BLaER1 treated with 17β-estradiol and CSF1 and Interleukin-3, amounts not matched to agents 10 nM and 100 nM (cell line): ENCODE data around the gene CSNK1G2.

Experiments used
- H3K27ac ChIP-seq, 11 experiments: shearing (Covaris generic); formaldehyde crosslinking; 2 replicates each; pipeline ENCODE4 v1.8.1; 2022
- H3K27me3 ChIP-seq, 11 experiments: shearing (Covaris generic); formaldehyde crosslinking; 2 replicates each; pipeline ENCODE4 v1.8.1; 2022
- H3K36me3 ChIP-seq, 11 experiments: shearing (Covaris generic); formaldehyde crosslinking; 2 replicates each; pipeline ENCODE4 v1.8.1; 2022
- H3K4me1 ChIP-seq, 10 experiments: shearing (Covaris generic); formaldehyde crosslinking; 2 replicates each; pipeline ENCODE4 v1.8.1; 2022
- H3K4me2 ChIP-seq, 11 experiments: shearing (Covaris generic); formaldehyde crosslinking; 2 replicates each; pipeline ENCODE4 v1.8.1; 2022
- H3K4me3 ChIP-seq, 10 experiments: shearing (Covaris generic); formaldehyde crosslinking; 2 replicates each; pipeline ENCODE4 v1.8.1; 2022
- H3K9ac ChIP-seq, 11 experiments: shearing (Covaris generic); formaldehyde crosslinking; 2 replicates each; pipeline ENCODE4 v1.8.1; 2022
- H3K9me3 ChIP-seq, 11 experiments: shearing (Covaris generic); formaldehyde crosslinking; replicated peaks in 1 of 11; 2 replicates each; pipeline ENCODE4 v1.8.1; 2022
- H4K20me1 ChIP-seq, 11 experiments: shearing (Covaris generic); formaldehyde crosslinking; 2 replicates each; pipeline ENCODE4 v1.8.1; 2022
- Cebpa-rat ChIP-seq, 11 experiments: shearing (Covaris generic); IDR thresholded peaks; 2 replicates each; pipeline ENCODE4 v1.8.1; 2022

Gene CSNK1G2

DNA sequence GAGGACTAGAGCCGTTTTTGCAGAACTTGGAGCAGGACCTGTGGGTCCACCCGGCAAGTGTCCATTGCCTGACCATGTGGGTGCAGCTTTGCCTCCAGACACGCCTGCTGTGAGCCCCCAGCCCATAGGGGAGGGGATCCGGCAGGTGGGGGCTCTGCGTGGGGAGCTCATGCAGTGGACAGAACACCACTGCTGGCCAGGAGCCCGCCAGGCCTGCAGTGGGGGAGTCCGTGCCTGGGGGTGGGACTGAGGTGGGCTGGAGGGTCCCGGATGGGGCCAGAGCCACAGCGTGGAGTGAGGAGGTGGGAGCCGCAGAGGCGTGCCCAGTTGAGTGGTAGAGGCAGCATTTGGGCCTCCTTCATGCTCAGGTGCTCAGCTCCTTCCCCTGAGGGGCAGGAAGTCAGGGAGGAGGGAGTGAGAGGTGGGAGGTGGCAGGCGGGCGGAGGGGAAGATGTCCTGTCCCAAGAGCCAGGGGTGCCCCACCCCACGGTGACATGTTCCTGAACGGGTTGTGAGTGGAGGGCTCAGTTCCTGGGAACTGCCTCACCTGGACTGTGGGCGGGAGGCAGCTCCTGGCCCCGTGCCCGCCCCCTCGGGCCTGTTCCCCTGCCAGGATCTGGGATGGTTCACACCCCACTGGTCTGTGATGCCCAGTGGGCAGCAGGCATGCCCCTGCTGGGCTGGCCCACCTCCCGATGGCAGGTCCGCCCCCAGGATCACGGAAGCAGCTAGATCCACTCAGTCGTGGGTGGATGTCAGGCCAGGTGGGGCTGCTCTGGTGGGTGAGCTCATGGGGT lies 27.0 kb upstream of the CSNK1G2 start:
- peak overlapping the region in 6 of 11 experiments; percentile 13 to 32 (median 18); a peak in 5 of 22 replicates for H3K4me2 ChIP-seq
- H3K4me1 ChIP-seq = peaks cover 13 to 47% (median 32%) of the 10 kb centered on the region in 10 experiments
- peaks cover 66 to 94% (median 78%) of the 10 kb centered on the region in 11 experiments for H4K20me1 ChIP-seq
- peak overlapping the region in 8 of 11 experiments; percentile 5 to 41 (median 26); a peak in 5 of 22 replicates for H3K9ac ChIP-seq
- H3K27ac ChIP-seq = peak overlapping the region in 1 of 11 experiments; percentile 23; a peak in 2 of 22 replicates
- no peaks in the 10 kb centered on the region for H3K27me3 ChIP-seq
- H3K4me3 ChIP-seq = no peak overlapping the region
- peaks cover 53 to 74% (median 63%) of the 10 kb centered on the region in 11 experiments for H3K36me3 ChIP-seq
- TF ChIP-seq Cebpa-rat (IDR thresholded peaks at IDR 0.05) = no peak
- no peaks in the 10 kb centered on the region for H3K9me3 ChIP-seq

GRCh38 chr19:1914826-1915341 lies 26.1 kb upstream of the CSNK1G2 start:
- peaks cover 60 to 83% (median 70%) of the 10 kb centered on the region in 11 experiments for H3K36me3 ChIP-seq
- no peak for TF ChIP-seq Cebpa-rat (IDR thresholded peaks at IDR 0.05)
- H3K4me3 ChIP-seq = no peak overlapping the region
- peak overlapping the region in 2 of 11 experiments; percentile 11 to 20; a peak in 3 of 22 replicates for H3K27ac ChIP-seq
- H3K9me3 ChIP-seq = no peaks in the 10 kb centered on the region
- no peak overlapping the region for H3K4me2 ChIP-seq
- no peaks in the 10 kb centered on the region for H3K27me3 ChIP-seq
- H4K20me1 ChIP-seq = peaks cover 56 to 90% (median 69%) of the 10 kb centered on the region in 11 experiments
- peak overlapping the region in 3 of 11 experiments; percentile 13 to 24 (median 18); a peak in 2 of 22 replicates for H3K9ac ChIP-seq
- H3K4me1 ChIP-seq = peaks cover 4 to 40% (median 23%) of the 10 kb centered on the region in 10 experiments

- Histone ChIP-seq H3K4me2 (no peak overlapping the region), H3K9me3 (no peaks in the 10 kb centered on the region), H3K4me1 (peaks cover 0 to 24% (median 10%) of the 10 kb centered on the region in 10 experiments; a peak in 14 of 20 replicates), H3K36me3 (peaks cover 77 to 100% (median 86%) of the 10 kb centered on the region in 11 experiments), H4K20me1 (peaks cover 34 to 90% (median 48%) of the 10 kb centered on the region in 11 experiments), H3K27ac (peak overlapping the region in 2 of 11 experiments; percentile 4 to 5; a peak in 1 of 22 replicates), H3K27me3 (no peaks in the 10 kb centered on the region), H3K9ac (no peak overlapping the region), H3K4me3 (no peak overlapping the region)
- no peak for TF ChIP-seq Cebpa-rat (IDR thresholded peaks at IDR 0.05)
These were observed 23.8 kb upstream of the CSNK1G2 start for GRCh38 chr19:1917146-1917545.

DNA sequence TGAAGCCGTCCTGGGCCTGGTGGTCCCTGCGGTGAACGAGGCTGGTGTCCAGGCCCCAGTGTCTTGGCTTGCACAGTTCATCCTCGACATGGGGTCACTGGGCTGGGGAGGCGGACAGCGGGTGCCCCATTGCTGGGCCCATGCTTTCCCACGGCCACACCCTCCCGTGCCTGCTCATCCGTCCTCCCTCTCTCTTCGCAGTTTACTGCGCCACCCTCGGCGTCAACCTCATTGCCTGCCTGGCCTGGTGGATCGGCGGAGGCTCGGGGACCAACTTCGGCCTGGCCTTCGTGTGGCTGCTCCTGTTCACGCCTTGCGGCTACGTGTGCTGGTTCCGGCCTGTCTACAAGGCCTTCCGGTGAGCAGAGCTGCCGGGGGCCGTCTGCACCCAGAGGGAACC lies 23.0 kb upstream of the CSNK1G2 start:
- Histone ChIP-seq H3K4me2 (no peak overlapping the region), H3K27ac (0 out of 22 replicates have a peak overlapping the region, but pooled peaks of 2 of the 11 experiments have one; percentile 4 to 5), H3K4me3 (no peak overlapping the region), H3K4me1 (peaks cover 0 to 24% (median 10%) of the 10 kb centered on the region in 10 experiments; a peak in 14 of 20 replicates), H3K27me3 (no peaks in the 10 kb centered on the region), H3K9me3 (no peaks in the 10 kb centered on the region), H3K36me3 (peaks cover 77 to 100% (median 86%) of the 10 kb centered on the region in 11 experiments), H4K20me1 (peaks cover 26 to 90% (median 40%) of the 10 kb centered on the region in 11 experiments), H3K9ac (0 out of 22 replicates have a peak overlapping the region, but pooled peaks of 1 of the 11 experiments have one; percentile 9)
- no peak for TF ChIP-seq Cebpa-rat (IDR thresholded peaks at IDR 0.05)

- Histone ChIP-seq H3K4me3 (no peak overlapping the region), H4K20me1 (peaks cover 16 to 83% (median 30%) of the 10 kb centered on the region in 11 experiments), H3K27ac (no peak overlapping the region), H3K4me1 (peaks cover 0 to 15% (median 3%) of the 10 kb centered on the region in 10 experiments; a peak in 12 of 20 replicates), H3K9me3 (no peaks in the 10 kb centered on the region), H3K9ac (peak overlapping the region in 2 of 11 experiments; percentile 6 to 15; a peak in 1 of 22 replicates), H3K27me3 (no peaks in the 10 kb centered on the region), H3K36me3 (peaks cover 73 to 97% (median 85%) of the 10 kb centered on the region in 11 experiments), H3K4me2 (no peak overlapping the region)
- no peak for TF ChIP-seq Cebpa-rat (IDR thresholded peaks at IDR 0.05)
These were observed 22.0 kb upstream of the CSNK1G2 start for GRCh38 chr19:1918975-1919374.

DNA sequence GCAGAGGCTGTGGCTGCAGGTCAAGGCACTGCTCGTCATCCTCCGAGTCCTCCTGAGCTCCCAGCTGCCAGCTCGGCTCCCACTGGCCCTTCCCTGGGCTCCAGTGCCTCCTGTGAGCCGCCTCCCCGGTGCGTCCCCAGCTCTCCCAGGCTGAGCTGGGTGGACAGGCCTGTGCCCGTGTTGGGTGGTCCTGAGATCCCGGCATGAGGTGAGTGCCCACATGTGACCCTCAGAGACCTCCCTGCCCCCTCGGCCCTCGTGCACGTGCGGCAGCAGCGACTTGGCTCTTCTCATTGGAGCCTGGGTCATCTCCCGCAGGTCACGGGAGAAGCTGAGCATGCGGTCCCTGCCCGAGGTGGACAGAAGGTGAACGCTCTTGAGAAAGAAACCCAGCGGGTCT lies 20.3 kb upstream of the CSNK1G2 start:
- Histone ChIP-seq H3K4me1 (peaks cover 0 to 21% (median 5%) of the 10 kb centered on the region in 10 experiments; a peak in 14 of 20 replicates), H3K27ac (no peak overlapping the region), H3K9ac (no peak overlapping the region), H3K27me3 (no peaks in the 10 kb centered on the region), H3K4me2 (no peak overlapping the region), H3K4me3 (no peak overlapping the region), H3K36me3 (peaks cover 71 to 97% (median 90%) of the 10 kb centered on the region in 11 experiments), H3K9me3 (no peaks in the 10 kb centered on the region), H4K20me1 (peaks cover 0 to 66% (median 15%) of the 10 kb centered on the region in 11 experiments; a peak in 15 of 22 replicates)
- no peak for TF ChIP-seq Cebpa-rat (IDR thresholded peaks at IDR 0.05)

DNA sequence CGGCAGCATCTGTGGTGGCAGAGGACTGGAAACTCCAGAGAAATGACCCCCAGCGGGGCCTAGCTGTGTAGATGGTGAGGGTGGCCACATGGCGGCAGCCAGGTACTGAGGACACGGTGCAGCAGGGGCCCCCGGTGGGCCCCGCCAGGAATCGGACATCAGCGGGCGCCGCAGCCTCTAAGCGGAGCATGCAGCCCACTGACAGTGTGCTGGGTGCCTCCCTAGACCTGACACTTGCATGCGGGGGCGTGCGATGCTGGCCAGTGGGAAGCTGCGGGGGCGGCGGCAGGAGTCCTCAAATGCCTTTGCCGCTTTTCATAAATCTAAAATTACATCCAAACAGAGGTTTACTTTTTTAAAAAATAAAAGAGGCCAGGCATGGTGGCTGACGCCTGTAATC lies 19.6 kb upstream of the CSNK1G2 start:
- Histone ChIP-seq H3K9ac (no peak overlapping the region), H3K4me1 (peaks cover 0 to 22% (median 11%) of the 10 kb centered on the region in 10 experiments; a peak in 14 of 20 replicates), H3K36me3 (peaks cover 71 to 93% (median 85%) of the 10 kb centered on the region in 11 experiments), H3K9me3 (no peaks in the 10 kb centered on the region), H3K4me3 (no peak overlapping the region), H4K20me1 (peaks cover 0 to 60% (median 15%) of the 10 kb centered on the region in 11 experiments; a peak in 14 of 22 replicates), H3K27me3 (no peaks in the 10 kb centered on the region), H3K4me2 (no peak overlapping the region), H3K27ac (no peak overlapping the region)
- TF ChIP-seq Cebpa-rat (IDR thresholded peaks at IDR 0.05) = no peak

DNA sequence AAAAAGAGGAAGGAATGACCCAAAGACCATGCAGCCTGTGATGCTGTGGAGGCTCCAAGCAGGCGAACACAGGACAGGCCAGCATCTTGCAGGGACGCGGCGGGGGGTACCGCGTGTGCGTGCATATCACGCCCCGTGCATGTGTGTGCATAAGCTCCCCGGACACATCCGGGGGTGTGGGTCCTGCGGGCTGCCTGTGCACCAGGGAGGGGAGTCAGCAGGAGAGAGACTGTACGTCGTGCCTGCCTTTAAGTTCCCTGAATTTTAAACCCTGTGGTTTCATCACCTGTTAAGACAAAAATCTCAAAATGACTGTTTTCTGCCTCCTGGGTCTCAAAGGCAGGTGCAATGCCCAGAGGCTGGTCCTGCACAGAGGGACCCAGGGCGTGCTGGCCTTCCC lies 19.1 kb upstream of the CSNK1G2 start:
- Histone ChIP-seq H3K36me3 (peaks cover 71 to 88% (median 82%) of the 10 kb centered on the region in 11 experiments), H3K27me3 (no peaks in the 10 kb centered on the region), H4K20me1 (peaks cover 0 to 55% (median 15%) of the 10 kb centered on the region in 11 experiments; a peak in 12 of 22 replicates), H3K4me1 (peaks cover 0 to 23% (median 14%) of the 10 kb centered on the region in 10 experiments; a peak in 15 of 20 replicates), H3K4me3 (no peak overlapping the region), H3K4me2 (no peak overlapping the region), H3K9ac (no peak overlapping the region), H3K27ac (no peak overlapping the region), H3K9me3 (no peaks in the 10 kb centered on the region)
- no peak for TF ChIP-seq Cebpa-rat (IDR thresholded peaks at IDR 0.05)
